Karpas-422 (cell line): Measurements from ENCODE around the gene CTSW. TPM values are rescaled to one million over a fixed set of nuclear protein-coding genes. Genes with fewer than 3 reads are reported as not detected.
"Not testable (repeated sequence)": the region's sequence is repeated elsewhere in the genome, so short reads cannot be mapped to it uniquely, and the experiment has no call there.

Source experiments
- DNase-seq: peaks from one replicate; pipeline ENCODE4 v3.0.0-alpha.2; 2015
- H2AFZ ChIP-seq: fragments of 200-600 bp; sonication (generic); 2 replicates; pipeline ENCODE4 v1.6.1; 2014; ENCODE audit warnings: antibody characterized with exemption, low read length, mixed read lengths
- H3K27ac ChIP-seq: fragments of 200-600 bp; sonication (generic); 2 replicates; pipeline ENCODE4 v1.5.1; 2014; ENCODE audit warnings: mild to moderate bottlenecking, low read length, moderate library complexity
- H3K27me3 ChIP-seq: fragments of 200-600 bp; sonication (generic); 2 replicates; pipeline ENCODE4 v1.6.1; 2014; ENCODE audit warnings: low read length, mixed read lengths
- H3K36me3 ChIP-seq: fragments of 200-600 bp; sonication (generic); 2 replicates; pipeline ENCODE4 v1.6.1; 2014; ENCODE audit warnings: low read length, mixed read lengths; ENCODE audit not compliant: insufficient read depth
- H3K4me1 ChIP-seq: fragments of 200-600 bp; sonication (generic); 2 replicates; pipeline ENCODE4 v1.6.1; 2014; ENCODE audit warnings: mild to moderate bottlenecking, low read length, mixed read lengths
- H3K4me2 ChIP-seq: fragments of 200-600 bp; sonication (generic); 2 replicates; pipeline ENCODE4 v1.6.1; 2014; ENCODE audit warnings: low read length, low read depth, mild to moderate bottlenecking; ENCODE audit not compliant: poor library complexity, severe bottlenecking
- H3K4me3 ChIP-seq: fragments of 200-600 bp; sonication (generic); 2 replicates; pipeline ENCODE4 v1.5.1; 2014; ENCODE audit warnings: mild to moderate bottlenecking, antibody characterized with exemption, low read length, mixed read lengths
- H3K79me2 ChIP-seq: fragments of 200-600 bp; sonication (generic); 2 replicates; pipeline ENCODE4 v1.6.1; 2014; ENCODE audit warnings: mild to moderate bottlenecking, low read length, mixed read lengths
- H3K9ac ChIP-seq: fragments of 200-600 bp; sonication (generic); 2 replicates; pipeline ENCODE4 v1.6.0; 2014; ENCODE audit warnings: low read length
- H3K9me2 ChIP-seq: fragments of 200-600 bp; sonication (generic), shearing (Covaris generic); replicated peaks from 2 replicates; pipeline ENCODE4 v1.6.0; 2014; ENCODE audit warnings: mild to moderate bottlenecking, low read length, moderate library complexity; ENCODE audit not compliant: insufficient read depth
- H3K9me3 ChIP-seq: fragments of 300-700, 200-600 bp; sonication (generic); 2 replicates; pipeline ENCODE4 v1.6.1; 2014; ENCODE audit warnings: low read length, mixed read lengths
- H4K20me1 ChIP-seq: fragments of 200-600 bp; sonication (generic); 2 replicates; pipeline ENCODE4 v1.6.1; 2014; ENCODE audit warnings: mild to moderate bottlenecking, antibody characterized with exemption, low read length, low read depth; ENCODE audit not compliant: insufficient read depth
- total RNA-seq: library from RNA; depleted of rRNA; stranded (reverse); fragments of >200 nt; shearing (Covaris generic); gene quantifications from 2 replicates; pipeline ENCODE4 v1.2.3, GENCODE V29; 2014; ENCODE audit warnings: low replicate concordance

CTSW gene
- total RNA-seq, 1 experiment from 2014 or later = not detected

DNA sequence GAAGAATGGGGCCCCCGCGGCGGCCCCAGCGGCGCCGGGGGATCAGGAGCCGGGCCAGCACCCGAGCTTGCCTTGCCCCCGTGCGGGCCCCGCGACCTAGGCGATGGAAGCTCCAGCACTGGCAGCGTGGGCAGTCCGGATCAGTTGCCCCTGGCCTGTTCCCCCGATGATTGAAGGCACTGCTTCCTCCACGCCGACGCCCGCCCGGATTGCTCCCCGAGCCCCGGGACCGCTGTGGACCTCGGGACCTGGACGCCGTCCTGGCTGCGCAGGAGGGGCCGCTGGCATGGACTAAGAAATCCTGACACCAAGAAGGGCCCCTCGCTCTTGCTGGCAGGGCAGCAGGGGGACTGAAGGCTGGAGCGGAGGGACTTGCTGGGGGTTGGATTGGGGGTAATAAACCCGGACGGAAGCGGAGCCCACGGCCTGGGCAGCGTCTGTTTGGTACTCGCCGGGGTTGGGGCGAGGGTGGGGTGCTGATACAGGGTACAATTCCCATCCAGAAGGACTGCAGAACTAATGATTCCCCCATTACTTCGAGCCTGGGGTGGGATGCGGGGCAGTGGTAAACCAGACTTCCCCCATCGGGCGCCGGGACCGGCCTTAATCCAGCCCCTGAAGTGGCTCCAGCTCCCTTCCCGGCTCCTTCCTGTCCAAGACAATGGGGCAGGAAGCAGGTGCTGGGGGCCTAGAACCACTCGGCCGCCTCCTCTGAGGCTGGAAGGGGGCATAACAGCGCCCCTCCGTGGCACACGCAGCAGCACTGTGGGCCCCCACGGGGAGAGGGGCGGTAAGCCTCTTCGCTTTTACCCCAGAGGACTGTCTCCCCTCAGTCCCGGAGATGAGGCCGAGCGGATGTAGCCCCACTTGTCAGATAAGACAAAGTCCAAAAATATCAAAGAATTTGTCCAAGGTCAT, 11.8 kb downstream of the CTSW start:
- Histone ChIP-seq H3K9ac (peak overlapping the region; percentile 97), H4K20me1 (peaks cover 8% of the 10 kb centered on the region; the same call in 1 of the 2 replicates), H3K27ac (peak overlapping the region; percentile 59), H2AFZ (no peak overlapping the region), H3K9me2 (no peaks in the 10 kb centered on the region), H3K27me3 (no peaks in the 10 kb centered on the region), H3K4me3 (peak overlapping the region; percentile 96), H3K4me1 (peaks cover 59% of the 10 kb centered on the region), H3K79me2 (peaks cover 31% of the 10 kb centered on the region), H3K9me3 (no peaks in the 10 kb centered on the region), H3K36me3 (peaks cover under 1% of the 10 kb centered on the region; the same call in 1 of the 2 replicates), H3K4me2 (peak overlapping the region; percentile 100)
- peak; percentile 73 for DNase-seq

DNA sequence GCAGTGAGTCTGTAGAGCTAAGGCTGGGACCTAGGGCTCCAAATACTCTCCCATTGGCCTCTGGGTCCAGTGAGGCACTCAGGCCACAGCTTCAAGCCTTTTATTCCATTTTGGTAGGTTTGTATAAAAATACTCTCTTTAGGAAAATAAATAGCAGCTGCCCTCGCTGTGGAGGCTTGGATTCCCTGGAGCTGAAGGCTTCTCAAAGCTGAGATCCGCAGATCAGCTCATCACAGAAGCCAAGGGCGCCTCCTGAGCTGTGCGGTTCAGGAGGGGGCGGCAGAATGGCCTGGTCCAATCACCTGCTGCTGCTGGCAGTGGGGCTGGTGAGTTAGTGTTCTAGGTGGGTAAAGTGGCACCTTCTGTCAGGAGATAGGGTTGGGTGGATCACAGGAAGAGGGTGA, 12.5 kb downstream of the CTSW start:
- H3K36me3 ChIP-seq, H4K20me1 ChIP-seq, H3K27me3 ChIP-seq, H2AFZ ChIP-seq, H3K9me3 ChIP-seq, H3K9me2 ChIP-seq: not testable (repeated sequence)
- Histone ChIP-seq H3K4me3 (peak overlapping the region; percentile 96), H3K4me2 (peak overlapping the region; percentile 100), H3K79me2 (peaks cover 25% of the 10 kb centered on the region), H3K4me1 (peaks cover 53% of the 10 kb centered on the region), H3K9ac (peak overlapping the region; percentile 97), H3K27ac (peak overlapping the region; percentile 59)
- DNase-seq = peak; percentile 65

DNA sequence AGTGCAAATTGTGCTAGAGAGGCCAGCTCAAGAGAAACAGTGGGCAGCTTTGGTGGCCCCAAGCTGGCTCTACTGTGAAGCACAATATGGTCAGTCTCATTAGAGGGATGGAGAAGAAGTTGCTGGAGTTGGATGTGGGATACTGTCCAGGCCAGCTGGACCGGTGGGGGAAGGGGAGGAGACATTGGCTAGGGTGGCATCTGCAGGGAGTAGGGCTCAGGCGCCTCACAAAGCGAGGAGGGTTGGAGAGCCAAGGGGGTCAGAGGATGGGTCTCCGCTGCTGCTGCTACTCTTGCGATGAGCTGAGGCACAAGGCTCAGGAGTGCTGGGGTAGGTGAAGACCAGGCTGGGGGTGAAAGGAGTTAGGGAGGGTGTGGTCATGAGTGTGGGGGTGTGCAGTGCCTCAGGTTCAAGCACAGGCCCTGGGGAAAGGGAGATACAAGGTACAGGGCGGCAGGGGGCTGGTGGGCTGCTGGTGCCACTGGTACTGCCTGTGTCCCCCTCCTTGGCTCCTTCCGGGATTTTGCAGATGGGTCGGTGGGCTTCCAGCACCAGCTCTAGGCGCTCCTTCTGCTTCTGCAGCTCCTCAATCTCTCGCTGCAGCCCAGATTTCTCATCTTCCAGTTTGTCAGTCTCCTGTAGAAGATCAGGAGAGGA, 13.2 kb downstream of the CTSW start:
- H3K4me3 ChIP-seq = peak overlapping the region; percentile 96

DNA sequence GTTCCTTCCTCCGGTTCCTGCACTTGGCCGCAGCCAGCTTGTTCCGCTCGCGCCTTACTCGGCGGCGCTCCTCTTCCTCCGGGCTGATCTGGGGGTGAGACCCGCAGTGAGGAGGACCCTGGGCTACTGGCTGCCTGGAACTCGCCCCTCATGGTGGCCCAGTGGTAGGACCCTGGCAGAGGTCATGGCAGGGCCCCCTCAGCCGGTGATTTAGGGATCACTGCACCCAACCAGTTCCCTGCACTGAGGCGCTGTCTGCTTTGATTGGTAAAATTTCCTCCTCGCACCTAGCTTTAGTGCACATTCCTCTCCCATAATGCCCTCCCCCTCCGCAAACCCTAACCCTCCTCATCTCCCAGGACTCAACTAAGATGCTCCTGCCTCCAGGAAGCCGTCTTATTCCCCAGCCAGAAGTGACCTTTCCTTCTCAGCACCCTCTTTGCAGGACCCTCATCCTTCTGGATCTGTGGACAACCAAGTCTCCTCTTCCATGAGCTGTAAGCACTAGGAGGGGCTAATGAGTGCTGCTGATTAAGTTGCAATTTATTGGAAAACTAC, 14.5 kb downstream of the CTSW start:
- DNase-seq = peak; percentile 73
- Histone ChIP-seq H3K79me2 (peaks cover 14% of the 10 kb centered on the region), H4K20me1 (peaks cover 8% of the 10 kb centered on the region; the same call in 1 of the 2 replicates), H3K9me2 (no peaks in the 10 kb centered on the region), H3K27me3 (no peaks in the 10 kb centered on the region), H2AFZ (no peak overlapping the region; the same call in 1 of the 2 replicates), H3K27ac (no peak overlapping the region), H3K36me3 (no peaks in the 10 kb centered on the region), H3K4me2 (peak overlapping the region; percentile 100), H3K4me1 (peaks cover 42% of the 10 kb centered on the region), H3K9me3 (no peaks in the 10 kb centered on the region), H3K9ac (peak overlapping the region; percentile 97), H3K4me3 (peak overlapping the region; percentile 96)

More for the DNA sequence above, 13.2 kb downstream of the CTSW start:
- Histone ChIP-seq H3K9ac (peak overlapping the region; percentile 97), H4K20me1 (peaks cover 8% of the 10 kb centered on the region; the same call in 1 of the 2 replicates), H3K4me1 (peaks cover 48% of the 10 kb centered on the region), H3K9me3 (no peaks in the 10 kb centered on the region), H3K9me2 (no peaks in the 10 kb centered on the region), H3K36me3 (no peaks in the 10 kb centered on the region), H2AFZ (no peak overlapping the region), H3K27ac (peak overlapping the region; percentile 59), H3K79me2 (peaks cover 18% of the 10 kb centered on the region), H3K27me3 (no peaks in the 10 kb centered on the region), H3K4me2 (peak overlapping the region; percentile 100)
- peak; percentile 43 for DNase-seq

DNA sequence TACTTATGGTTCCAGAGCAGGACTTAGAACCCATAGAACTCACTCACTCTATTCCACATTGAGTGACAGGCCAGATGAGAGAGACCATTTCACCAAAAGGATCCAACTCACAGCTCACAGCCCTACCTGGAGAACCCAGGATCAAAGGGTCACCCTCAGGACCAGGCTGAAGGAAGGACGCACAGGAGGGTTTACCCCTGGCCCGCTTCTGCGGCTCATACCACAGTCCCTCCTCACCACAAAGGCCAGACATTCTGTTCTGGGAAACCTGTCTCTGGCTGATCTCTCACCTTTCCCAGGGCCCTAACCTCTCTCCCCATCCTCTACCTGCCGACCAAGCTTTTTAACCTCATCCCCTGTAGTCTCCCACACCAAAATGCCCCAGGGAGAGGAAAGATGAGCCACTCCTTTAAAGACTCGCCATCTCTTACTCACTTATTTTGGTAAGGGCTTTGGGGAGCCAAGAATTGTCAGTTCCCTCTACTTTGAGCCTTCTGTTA, 15.9 kb downstream of the CTSW start:
- no peaks in the 10 kb centered on the region for H3K9me3 ChIP-seq
- no peaks in the 10 kb centered on the region for H3K9me2 ChIP-seq
- peaks cover 14% of the 10 kb centered on the region for H3K79me2 ChIP-seq
- H3K9ac ChIP-seq = no peak overlapping the region
- H3K36me3 ChIP-seq = no peaks in the 10 kb centered on the region
- no peak overlapping the region for H3K4me2 ChIP-seq
- H4K20me1 ChIP-seq = peaks cover 8% of the 10 kb centered on the region; the same call in 1 of the 2 replicates
- peaks cover 38% of the 10 kb centered on the region for H3K4me1 ChIP-seq
- H3K27me3 ChIP-seq = no peaks in the 10 kb centered on the region
- H3K4me3 ChIP-seq = no peak overlapping the region
- no peak overlapping the region for H3K27ac ChIP-seq
- peak; percentile 35 for DNase-seq
- no peak overlapping the region for H2AFZ ChIP-seq

DNA sequence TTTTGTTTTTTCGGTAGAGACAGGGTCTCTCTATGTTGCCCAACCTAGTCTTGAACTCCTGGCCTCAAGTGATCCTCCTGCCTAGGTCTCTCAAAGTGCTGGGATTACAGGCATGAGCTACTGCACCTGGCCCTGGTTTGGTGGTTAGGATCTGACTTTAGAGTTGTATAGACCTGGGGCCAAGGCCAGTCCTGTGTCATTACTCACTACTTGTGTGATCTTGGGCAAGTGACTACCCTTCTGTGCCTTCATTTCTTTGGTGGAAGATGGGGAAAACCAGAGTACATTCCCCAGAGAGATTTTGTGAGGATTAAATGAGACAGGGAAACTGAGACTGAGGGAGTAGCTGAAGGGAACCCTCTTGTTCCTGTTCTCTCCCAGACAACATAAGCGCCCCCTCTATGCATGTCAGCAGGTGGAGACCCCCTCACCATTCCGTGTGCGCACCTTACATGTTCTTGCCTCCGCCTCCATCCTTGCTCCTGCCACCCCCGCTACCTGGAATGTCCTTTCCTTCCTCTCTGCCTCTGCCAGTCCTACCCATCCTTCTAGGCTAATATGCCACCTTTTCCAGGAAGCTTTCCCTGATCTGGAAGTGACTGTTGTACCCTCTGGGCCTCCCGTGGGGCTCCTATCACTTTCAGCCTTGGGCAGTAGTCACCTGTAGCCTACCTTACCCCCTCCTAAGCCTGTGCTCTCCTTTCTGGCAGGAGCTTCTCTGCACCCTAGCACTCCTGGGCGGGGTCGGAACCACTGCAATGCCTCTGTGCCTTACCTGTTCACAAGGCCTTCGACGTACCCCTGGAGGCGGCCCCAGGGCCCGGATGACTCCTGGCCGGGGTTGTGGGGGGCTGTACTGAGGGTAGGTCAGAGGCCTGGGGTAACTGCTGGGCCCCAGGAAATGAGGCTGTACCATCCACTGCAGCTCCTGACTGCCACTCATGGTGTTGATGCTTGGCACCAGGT, 16.7 kb downstream of the CTSW start:
- Histone ChIP-seq H3K79me2 (peaks cover 8% of the 10 kb centered on the region), H4K20me1 (peaks cover 6% of the 10 kb centered on the region; the same call in 1 of the 2 replicates), H3K27ac (no peak overlapping the region), H3K27me3 (no peaks in the 10 kb centered on the region), H3K9me3 (no peaks in the 10 kb centered on the region), H3K4me3 (no peak overlapping the region), H2AFZ (no peak overlapping the region), H3K4me2 (no peak overlapping the region), H3K9me2 (no peaks in the 10 kb centered on the region), H3K4me1 (peaks cover 41% of the 10 kb centered on the region), H3K9ac (no peak overlapping the region), H3K36me3 (no peaks in the 10 kb centered on the region)
- no peak for DNase-seq

DNA sequence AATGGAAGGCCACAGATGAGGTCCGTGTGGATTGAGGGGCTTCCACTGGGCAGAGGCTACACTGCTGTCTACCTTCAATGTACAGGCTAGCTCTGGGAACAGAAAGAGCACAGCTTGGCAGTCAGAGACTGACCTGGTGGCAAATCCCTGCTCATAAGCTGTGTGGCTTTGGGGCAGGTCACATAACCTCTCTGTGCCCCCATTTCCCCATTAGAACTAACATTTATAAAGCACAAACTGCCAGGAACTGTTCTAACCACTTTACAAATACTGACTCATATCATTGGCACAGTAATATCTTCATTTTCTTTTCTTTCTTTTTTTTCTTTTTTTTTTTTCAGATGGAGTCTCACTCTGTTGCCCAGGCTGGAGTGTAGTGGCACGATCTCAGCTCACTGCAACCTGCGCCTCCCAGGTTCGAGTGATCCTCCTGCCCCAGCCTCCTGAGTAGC, 17.4 kb downstream of the CTSW start:
- no peaks in the 10 kb centered on the region for H3K9me2 ChIP-seq
- H3K9me3 ChIP-seq = no peaks in the 10 kb centered on the region
- no peak for DNase-seq
- H3K4me1 ChIP-seq = peaks cover 35% of the 10 kb centered on the region
- no peak overlapping the region for H2AFZ ChIP-seq
- no peak overlapping the region for H3K4me2 ChIP-seq
- H3K4me3 ChIP-seq = no peak overlapping the region
- H3K36me3 ChIP-seq = no peaks in the 10 kb centered on the region
- H3K9ac ChIP-seq = no peak overlapping the region
- H3K27me3 ChIP-seq = no peaks in the 10 kb centered on the region
- H3K79me2 ChIP-seq = peaks cover under 1% of the 10 kb centered on the region; the same call in 1 of the 2 replicates
- no peak overlapping the region for H3K27ac ChIP-seq
- H4K20me1 ChIP-seq = peaks cover 3% of the 10 kb centered on the region; the same call in 1 of the 2 replicates
